KBM-7 (cell line): ENCODE data around the gene RAB10.

Source experiments
- DNase-seq: peaks from one replicate; pipeline ENCODE4 v3.0.0-alpha.2; 2015
- in situ Hi-C: fragments of 300-500 bp; cut with MboI; formaldehyde crosslinking; loops from 2 replicates; pipeline ENCODE4 v1.14.3; 2020; ENCODE audit warnings: low sequenced_read_pairs, low pct_unique_long_range_greater_than_20kb, mixed read lengths

The RAB10 gene

DNA sequence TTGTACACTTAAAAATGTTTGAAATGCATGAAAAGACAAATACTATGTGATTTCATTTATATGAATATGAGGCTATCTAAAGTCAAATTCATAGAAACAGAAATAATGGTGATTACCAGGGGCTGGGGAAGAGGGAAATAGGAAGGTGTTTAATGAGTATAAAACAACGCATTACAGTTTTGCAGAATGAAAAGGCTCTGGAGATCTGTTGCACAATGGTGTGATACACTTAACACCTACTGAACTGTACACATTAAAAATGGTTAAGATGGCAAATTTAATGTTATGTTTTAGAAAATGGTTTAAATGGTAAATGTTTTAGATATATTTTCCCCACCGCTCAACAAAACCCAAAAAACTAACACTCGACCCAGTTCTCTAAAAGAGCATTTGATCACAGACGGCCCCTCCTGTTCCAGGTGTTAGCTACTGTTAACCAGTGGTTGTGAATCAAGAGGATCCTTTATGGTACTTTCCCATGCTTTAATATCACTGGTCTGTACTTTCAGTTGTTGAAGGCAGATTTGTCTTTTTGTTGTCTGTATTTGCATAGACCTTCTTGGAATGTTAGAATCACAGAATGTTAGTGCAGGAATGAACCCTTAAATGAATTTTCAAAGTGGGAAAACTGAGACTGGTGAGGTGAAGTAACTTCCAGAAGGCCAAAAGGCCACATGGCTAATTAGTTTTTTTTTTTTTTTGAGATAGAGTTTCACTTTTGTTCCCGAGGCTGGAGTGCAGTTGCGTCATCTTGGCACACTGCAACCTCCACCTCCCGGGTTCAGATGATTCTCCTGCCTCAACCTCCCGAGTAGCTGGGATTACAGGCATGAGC, 10.2 kb downstream of the RAB10 start:
- peak; percentile 62 for DNase-seq
- in situ Hi-C loops: no loop called here

DNA sequence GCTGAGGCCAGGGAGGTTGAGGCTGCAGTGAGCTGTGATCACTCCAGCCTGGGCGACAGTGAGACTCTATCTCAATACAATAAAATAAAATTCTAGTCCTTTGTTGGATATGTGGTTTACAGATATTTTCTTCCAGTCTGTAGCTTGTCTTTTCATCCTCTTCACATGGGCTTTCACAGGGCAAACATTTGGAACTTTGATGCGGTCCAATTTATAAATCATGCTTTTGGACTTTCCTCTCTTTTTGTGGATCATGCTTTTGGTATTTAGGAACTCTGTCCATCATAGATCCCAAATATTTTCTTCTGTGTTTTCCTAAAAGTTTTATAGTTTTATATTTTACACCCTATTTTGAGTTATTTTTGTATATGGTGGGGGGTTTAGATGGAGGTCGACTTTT, 14.9 kb downstream of the RAB10 start:
- no peak for DNase-seq
- in situ Hi-C loops: no loop called here

DNA sequence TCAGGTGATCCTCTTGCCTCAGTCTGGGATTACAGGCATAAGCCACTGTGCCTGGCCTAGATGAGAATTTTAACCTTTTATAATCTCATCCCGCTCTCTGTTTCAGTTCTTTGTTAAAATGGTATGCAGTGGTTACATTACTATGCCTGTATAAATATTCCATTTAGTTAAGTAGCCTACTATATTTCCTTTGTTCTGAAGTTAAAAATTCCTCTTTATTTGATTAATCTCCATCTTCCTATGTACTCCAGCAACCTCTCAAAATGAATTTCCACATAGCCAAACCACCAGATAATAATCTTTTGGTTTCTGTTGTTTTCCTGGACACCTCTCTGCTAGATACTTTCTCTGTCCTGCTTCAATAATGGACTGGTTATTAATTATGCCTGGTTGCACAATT, 15.8 kb downstream of the RAB10 start:
- DNase-seq: no peak
- in situ Hi-C loops: no loop called here

DNA sequence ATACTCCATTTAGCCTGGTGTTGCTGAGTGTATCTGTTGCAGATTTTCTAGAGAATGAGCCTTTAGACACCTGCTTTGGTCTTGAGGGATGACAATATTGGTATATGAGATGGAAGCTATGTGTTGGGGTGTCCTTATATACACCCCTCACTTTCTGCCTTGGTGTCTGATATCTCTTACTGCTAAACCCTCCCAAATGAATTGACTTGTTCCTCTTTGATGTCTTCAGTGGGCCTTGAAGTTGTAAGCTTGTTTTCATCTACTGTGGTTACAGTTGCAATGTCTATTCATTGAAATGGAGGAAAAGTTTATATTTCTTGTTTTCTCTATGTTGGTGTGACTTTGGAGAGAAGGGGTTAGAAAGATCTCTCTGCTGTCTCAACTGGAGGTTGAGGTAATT, 18.9 kb downstream of the RAB10 start:
- DNase-seq: no peak
- in situ Hi-C loops: no loop called here

DNA sequence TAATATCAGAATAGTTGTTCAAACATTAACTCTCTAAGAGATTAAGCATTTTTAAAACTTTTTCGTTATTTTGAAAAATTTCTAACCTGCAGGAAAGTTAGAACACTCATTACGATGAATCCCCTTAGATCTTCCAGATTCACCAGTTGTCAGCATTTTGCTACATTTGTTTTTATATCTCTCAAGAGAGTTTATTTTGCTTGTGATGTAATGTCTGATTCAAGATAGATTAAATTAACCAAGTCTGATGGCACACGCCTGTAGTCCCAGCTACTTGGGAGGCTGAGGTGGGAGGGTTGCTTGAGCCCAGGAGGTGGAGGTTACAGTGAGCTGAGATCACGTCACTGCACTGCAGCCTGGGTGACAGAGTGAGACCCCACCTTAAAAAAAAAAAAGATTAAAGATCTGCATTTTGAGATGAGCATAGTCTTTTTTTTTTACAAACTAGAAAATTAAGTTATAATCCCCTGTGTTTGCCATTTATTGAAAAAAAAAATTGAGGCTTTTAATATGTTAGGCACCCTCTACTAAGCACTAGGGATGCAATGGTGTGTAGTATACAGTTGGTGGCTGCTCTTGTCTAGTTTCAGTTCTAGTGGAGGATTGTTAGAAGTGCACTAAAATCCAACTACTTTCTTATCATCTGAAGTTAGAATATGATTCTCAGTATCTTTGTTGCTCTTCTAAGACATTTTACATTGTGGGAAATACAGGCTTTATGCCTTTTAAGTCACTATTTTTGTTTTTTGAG, 20.9 kb downstream of the RAB10 start:
- DNase-seq: no peak
- in situ Hi-C loops: no loop called here

DNA sequence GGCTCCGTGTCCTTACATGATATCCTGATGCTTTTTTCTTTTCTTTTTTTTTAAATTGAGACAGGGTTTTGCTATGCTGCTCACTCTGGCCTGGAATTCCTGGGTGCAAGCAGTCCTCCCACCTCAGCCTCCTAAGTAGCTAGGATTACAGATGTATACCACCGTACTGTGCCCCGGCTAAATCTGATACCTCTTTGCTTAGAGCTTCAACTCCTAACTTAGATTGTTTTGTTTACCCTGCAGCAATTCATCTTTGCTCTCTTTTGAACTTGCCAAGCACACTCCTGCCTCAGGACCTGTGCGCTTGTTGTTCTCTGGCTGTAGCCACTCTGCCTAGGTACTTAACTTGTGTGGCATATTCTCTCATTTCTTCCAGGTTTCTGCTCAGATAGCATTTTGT, 24.5 kb downstream of the RAB10 start:
- in situ Hi-C loops: no loop called here
- no peak for DNase-seq

DNA sequence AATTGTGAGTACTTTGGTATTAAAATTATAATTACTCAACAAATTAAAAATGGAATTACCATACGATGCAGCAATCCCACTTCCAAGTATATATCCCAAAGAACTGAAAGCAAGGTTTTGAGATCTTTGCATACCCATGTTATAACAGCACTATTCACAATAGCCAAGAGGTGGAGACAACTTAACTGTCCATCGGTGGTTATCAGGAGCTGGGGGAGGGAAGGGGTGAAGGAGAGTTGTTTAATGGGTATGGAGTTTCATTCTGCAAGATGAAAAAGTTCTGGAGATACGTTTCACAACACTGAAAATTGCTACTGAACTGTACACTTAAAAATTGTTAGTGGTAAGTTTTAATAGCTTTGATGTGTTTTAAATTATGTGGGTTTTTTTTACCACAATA, 25.7 kb downstream of the RAB10 start:
- DNase-seq: no peak
- in situ Hi-C loops: no loop called here

DNA sequence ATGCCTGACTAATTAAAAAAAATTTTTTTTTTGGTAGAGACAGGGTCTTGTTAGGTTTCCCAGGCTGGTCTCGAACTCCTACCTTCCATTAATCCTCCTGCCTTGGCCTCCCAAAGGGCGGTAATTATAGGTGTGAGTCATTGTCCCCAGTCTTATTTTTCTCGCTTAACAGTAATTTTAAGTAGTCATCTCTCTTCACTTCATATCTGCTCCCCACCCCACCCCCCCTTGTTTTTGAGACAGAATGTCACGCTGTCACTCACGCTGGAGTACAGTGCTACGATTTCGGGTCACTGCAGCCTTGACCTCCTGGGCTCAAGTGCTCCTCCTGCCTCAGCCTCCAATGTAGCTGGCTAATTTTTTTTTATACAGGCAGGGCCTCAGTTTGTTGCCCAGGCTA, 27.7 kb downstream of the RAB10 start:
- DNase-seq: no peak
- in situ Hi-C loops: no loop called here

DNA sequence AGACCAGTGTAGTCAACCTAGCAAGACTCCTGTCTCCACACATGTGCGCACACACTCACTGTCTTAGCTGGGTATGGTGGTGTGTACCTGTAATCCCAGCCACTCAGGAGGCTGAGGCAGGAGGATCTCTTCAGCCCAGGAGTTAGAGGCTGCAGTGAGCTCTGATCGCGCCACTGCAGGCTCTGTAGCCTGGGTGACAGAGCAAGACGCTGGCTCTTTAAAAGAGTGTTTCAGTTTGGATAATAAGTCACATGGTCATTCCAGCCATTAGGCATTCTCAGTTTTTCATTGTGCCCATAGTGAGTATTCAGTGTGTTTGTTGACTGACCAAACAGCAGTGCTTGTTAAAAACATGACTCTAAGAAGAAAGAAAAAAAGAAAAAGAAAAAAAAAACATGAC, 31.0 kb downstream of the RAB10 start:
- in situ Hi-C loops: no loop called here
- no peak for DNase-seq

DNA sequence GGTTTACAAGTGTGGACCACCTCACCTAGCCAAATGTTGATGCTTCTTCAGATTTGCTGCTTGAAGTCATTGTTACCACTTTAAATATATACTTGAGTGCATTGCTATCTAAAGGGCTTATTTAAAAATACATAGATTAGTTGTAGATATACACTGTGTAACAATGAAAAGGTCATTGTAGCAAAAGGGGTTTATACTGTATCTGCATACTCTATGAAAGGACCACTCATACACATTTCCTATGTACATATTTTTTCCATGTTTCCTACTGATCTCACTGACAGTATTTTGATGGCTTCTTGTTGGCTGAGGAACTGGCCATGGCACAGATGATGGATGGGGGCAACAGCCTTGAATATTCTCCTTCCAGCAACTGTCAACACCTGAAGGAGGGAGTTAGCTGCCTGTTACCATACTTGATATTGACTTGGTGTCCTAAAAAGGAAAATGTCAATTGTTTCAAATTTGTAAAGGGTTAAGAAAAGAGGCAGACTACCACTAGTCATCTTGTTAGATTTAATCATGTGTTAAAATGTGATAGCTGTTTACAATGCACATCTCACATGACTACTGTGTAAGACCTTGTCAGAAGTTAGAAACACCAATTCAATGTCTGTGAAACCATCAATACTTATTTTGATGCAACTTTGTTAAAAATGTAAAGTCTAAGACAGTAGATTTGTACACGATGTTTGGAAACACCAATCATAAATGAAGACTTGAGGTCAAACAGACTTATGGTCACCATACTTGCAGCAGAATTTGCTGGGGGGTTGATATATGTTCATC, 33.5 kb downstream of the RAB10 start:
- in situ Hi-C loops: no loop called here
- DNase-seq: no peak

DNA sequence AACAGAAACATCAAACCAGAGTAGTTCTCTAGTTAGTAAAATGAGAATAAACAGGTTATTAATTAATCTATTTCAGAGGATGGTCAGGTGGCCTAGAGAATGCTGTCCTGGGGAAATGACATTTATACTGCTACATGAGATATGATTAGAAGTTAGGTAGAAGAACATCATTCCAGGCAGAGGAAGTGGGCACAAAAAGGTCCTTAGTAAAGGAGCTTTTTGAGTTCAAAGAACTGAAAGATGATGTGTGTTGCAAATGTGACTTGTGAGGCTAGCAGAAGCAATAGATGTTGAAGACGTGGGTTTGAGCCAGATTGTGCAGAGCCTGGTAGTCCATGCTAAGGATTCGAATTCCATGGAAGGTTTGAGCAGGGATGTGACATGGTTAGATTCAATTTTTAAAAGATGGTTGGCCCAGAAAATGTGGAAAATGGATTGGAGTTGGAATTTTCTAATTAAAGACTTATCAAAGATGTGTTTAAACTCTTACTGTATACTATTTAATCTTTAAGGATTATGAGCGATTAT, 34.2 kb downstream of the RAB10 start:
- DNase-seq: no peak
- in situ Hi-C loops: no loop called here

DNA sequence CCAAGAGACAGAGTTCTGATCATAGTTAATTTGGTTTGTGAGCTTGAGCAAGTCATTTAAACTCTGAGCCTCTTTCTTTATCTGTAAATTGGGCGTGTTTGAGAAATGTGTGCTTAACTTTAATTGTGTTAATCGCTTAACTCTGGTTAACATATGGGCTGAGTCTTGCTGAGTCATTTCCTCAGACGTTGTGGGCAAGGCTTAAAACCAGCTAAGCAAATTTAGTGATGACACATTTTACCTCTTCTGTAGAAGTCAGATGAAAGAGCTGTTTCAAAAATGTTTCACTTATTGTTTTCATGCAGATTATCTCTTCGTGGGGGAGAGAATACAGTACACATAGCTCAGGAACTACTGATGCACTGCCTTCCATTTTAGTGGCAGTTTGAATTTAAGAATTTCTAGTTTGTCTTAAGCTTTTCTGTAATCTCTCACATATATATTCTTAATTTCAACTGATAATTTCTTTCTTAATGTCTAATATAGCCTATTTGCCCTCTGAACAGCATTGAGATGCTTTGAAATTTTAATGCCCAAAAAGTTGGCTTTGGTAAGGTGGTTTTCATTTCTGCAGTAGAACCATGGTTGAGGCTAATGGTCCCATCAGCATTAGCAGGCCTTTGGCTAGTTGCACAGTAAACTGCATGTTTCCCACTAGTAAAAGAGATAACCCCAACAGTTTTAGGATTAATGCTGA, 34.9 kb downstream of the RAB10 start:
- in situ Hi-C loops: no loop called here
- DNase-seq: peak; percentile 78

DNA sequence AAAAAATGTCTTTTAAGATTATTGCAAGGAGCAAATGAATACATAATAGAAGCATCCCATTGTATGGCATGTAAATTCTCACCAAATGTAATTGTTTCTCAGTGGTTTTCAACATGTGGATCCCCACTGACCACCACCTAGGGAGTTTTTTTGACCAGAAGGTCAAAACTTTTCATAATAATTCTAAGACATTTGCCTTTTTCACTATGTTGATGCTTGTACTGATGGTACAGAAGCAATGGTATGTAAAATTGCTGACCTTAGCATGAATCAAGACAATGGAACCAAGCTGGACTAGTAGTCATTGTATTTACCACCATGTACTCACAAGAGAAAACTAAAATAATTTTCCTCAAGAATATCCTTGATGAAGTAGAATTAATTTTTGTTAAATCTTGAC, 36.8 kb downstream of the RAB10 start:
- in situ Hi-C loops: no loop called here
- no peak for DNase-seq

DNA sequence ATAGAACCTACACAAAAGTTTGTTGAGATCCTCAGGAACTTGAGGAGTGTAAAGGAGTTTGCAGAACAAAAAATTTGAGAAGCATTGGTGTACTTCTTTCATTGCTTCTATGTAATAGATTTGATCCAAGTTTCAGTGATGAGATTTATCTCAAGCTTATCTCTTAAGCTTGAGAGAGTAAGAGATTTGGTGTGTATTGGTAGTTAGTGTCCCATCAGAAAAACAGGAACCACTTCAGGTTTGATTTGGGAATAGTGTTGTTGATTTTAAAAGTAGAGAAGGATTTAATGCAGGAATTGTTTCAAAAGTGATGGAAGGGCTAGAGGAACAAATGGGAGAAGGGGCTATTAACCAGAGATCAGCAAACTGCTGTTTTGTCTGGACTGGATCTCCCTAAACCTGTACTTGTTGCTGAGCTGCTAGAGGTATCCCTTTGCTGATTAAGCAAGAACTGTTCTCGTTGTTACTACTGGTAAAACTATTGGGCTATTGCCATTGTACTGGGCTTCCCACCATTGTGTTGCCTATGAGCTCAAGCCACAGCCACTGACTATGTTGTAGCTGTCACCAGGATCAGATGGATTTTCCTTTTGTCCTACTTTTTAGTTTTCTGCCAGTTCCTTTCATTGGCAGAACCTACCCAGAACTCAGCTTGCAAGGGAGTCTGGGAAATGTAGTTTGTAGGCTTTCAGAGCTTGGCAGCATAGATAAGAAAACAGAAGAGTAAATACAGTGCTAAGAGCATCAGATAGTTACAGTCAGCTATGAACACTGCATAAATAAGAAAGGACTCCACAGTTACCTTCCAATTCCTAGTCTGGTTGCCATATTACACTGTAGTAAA, 39.3 kb downstream of the RAB10 start:
- in situ Hi-C loops: no loop called here
- no peak for DNase-seq

DNA sequence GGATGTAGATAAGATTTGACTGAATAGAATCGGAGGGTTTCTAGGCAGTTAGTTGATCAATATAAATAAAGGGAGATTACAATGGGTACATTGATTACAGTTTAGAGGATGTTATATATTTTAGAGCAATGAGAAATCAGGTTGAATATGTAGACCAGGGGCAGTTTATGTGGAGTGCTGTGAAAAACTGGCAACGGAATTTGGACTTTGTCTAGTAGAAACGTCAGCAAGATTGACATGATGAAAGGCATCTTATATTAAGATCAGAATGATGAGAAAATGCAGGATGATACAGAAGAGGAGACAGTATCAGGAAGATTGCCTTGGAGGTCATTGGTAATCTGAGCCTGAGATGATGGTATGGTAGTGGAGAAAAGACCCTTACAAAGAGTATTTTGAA, 39.9 kb downstream of the RAB10 start:
- no peak for DNase-seq
- in situ Hi-C loops: no loop called here

DNA sequence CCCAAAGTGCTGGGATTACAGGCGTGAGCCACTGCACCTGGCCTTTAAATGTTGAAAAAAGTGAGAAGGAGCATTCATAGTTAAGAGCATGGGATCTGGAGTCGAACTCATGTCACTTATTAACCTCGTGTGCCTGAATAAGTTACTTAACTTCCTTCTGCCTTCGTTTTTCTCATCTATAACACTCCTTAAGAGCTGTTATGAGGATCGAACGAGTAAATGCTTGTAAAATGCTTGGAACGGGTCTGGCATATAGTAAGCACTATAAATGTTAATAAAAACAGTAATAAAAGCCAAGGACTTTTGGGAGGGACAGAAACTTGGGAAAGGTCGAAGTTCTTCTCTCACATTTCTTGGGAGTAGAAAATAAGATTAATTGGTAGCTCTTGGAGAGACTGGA, 40.8 kb downstream of the RAB10 start:
- no peak for DNase-seq
- in situ Hi-C loops: no loop called here

DNA sequence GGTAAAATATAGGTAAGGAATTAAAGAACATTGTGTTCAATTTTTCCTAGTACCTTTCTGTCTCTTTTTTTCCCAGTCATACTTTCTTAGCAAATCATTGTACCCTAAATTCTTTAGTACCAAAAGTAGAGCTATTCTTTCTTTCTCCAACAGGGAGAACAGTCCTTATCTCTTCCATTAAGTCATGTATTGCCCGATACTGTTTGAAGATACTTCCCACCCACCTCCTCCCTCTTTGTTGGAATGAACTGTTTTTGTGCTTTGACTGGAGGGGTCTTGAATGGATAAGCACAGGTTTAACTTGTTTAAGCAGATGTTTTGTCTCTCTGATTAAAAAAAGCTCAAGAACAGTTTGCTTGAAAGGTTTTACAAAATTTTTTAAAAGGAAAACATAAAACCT, 41.3 kb downstream of the RAB10 start:
- no peak for DNase-seq
- in situ Hi-C loops: no loop called here

DNA sequence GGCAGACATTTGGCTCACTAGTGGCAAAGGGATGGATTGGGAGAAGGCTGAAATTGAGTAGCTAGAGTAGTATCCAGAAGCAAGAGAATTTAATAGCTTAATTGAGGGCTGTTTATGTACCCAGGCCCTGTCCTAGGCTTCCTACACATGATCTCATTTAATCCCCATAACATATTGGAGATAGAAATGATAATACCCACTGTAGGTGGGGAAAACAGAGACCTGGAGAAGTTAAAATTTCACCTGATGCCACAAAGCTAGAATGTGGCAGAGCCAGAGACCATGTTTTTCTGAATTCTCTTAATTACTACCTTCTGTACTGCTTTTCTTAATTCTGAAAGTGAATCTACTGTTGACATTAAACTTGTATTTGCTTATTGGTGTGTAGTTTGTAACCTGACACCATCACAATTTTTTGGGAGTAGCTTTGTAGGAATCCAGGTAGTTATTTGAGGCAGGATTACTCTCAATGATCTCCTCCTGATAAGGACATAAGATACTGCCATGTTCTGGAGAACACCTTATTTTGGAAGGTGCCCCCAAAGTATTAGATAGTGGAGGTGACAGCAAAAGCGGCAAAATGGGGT, 42.2 kb downstream of the RAB10 start:
- in situ Hi-C loops: no loop called here
- no peak for DNase-seq
